Stimulated activated CD8-positive, alpha-beta memory T cell treated with anti-CD3 and anti-CD28 coated beads, Interleukin-4, amount 100 ng/mL, for 4 hours (primary cell): Measurements from ENCODE around the gene PLCB4.

Source experiments
- DNase-seq, 2 donors: peaks; one replicate each; pipeline ENCODE4 v3.0.0-alpha.2; 2020; ENCODE audit warnings: low read depth in 2 of 2, low spot score in 1 of 2

Gene PLCB4

DNA sequence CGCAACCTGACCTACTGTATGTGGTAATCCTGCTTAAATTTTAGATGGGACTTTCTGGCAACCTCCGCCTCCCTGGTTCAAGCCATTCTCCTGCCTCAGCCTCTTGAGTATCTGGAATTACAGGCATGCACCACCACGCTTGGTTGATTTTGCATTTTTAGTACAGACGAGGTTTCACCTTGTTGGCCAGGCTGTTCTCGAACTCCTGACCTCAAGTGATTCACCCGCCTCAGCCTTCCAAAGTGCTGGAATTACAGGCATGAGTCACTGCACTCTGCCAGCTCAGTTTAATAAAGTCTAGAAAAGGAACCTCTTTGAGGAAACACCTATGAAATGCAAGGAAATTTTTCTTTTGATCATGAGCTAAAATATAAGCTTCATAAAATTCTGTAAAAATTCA lies 9.0 kb upstream of the PLCB4 start:
- no peak for DNase-seq

GRCh38 chr20:9061434-9061833 lies 7.5 kb upstream of the PLCB4 start:
- DNase-seq, result no peak

- no peak for DNase-seq
Measured at GRCh38 chr20:9062066-9062465, 6.8 kb upstream of the PLCB4 start.

GRCh38 chr20:9066191-9066590 lies 2.7 kb upstream of the PLCB4 start:
- no peak for DNase-seq

GRCh38 chr20:9068233-9068801 lies 570 bp upstream of the PLCB4 start:
- no peak for DNase-seq

- no peak for DNase-seq
Measured at GRCh38 chr20:9070304-9070703, 1.4 kb downstream of the PLCB4 start.

DNA sequence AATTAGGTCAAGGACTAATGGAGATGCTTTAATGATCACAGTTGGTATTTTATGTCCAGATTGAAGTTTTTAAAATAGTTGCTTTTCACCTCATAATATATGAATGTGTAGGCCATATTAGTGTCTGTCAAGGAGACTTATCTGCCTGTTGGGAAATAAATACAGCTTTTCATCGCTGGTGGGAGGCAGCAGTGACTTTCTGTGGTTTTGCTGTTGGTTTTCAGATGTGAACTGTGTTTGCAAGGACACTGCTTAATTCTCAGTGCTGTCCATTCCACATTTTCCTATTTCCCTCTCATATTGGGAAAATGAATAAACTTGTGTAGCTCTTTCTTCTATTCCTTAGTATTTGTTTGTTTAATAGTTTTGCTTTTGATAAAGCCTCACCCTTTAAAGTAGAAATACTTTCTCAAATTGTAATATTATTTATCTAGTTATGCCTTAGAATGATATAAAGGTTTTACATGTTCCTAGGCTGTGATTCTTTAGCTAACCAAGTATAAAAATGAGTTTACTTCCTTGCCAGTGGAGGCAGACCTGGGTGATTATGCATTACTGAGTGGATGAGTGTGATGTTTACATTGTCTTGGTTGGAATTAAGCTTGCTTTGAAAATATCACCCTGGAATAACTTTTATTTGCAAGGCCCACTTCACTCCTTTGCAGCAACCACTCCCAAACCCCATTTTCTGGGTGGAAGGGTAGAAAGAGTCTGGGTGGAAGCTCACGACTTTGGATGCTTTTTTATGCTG lies 3.3 kb downstream of the PLCB4 start:
- no peak for DNase-seq

DNA sequence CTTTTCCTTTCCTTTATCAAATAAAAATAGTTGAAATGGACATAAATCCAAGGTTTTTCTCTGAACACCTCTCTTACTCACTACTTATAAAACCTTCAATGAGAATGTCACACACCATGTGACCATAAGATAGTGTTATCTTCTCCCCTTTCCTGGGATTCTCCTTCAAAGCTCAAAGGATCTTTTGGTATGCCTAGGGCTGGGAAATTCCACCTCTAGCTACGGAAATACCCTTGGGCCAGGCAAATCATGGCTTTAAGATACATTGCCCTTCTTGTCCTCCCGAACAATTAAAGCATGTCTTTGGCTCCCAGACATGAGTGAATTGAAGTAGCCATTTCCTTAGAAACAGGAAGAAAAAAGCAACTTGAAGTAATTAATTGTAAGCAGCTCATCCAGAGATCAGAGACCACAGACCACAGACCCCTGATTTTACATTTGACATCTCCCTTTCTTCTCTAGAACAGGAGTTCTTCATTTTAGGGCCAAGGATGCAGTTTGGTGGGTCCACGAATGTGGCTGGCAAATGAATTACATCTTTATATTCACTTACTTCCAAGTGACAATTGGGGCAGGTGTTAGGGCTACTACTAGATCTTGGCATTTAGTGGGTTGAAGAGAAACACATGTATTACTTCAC lies 4.1 kb downstream of the PLCB4 start:
- DNase-seq, result no peak

DNA sequence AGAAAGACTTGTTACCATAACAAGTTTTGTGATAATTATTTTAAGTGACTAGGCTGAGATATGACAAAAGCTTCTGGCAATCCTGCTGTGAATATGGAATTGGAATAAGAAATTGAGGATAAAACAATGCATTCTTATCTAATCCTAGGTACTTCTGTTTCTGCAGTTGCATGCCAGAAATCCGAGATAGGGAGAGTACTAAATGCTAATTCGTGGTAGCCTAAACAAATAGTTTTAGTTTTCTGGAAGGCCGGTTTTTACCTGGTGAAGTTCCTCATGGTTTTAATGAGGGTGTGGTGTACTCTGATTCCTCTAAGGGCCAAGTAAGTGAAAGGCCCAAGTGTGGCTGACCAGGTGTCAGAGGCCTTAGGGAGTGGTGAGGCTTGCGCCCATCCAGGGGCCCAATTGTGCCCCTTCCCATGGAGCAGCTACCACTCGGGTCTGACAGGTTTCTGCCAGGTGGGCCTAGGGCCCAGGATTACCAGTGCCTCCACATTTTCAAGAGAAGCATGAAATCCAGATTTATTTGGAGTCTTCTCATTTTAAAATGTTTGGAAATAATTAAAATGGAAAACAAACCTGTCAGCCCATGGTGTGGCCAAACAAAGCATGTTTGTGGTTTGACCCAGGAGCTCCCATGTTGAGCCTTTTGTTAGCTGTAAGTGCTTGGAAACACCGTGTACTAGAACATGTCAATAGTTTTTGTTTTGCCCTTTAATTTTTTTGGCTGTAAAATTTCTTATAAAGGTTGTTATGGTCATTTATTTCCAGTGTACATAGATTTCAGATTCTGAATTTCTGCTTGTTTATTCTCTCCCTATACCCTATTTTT lies 6.6 kb downstream of the PLCB4 start:
- no peak for DNase-seq

DNA sequence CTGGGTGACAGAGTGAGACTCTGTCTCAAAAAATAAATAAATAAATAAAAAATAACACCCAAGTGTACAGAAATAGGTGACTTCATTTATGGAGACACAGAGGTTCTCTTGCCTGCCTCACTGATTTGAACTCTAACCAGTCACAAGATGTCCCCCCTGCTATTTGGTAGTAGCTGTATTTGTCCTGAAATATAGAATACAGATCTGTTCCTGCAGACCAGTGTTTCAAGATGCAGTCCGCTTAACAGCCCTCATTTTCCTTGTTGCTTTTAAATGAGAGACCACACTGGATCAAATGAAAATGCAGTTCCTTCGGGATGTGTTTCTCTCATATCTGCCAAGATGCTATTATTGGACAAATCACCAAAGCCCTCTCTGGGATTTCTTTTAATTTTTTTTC lies 7.6 kb downstream of the PLCB4 start:
- no peak for DNase-seq

- no peak for DNase-seq
Measured at GRCh38 chr20:9078826-9079731, 10.2 kb downstream of the PLCB4 start.

GRCh38 chr20:9081423-9081966 lies 12.6 kb downstream of the PLCB4 start:
- DNase-seq, result no peak

- no peak for DNase-seq
Measured at GRCh38 chr20:9082741-9083140, 13.9 kb downstream of the PLCB4 start.

- DNase-seq, result no peak
Measured at GRCh38 chr20:9087531-9088217, 18.8 kb downstream of the PLCB4 start.

DNA sequence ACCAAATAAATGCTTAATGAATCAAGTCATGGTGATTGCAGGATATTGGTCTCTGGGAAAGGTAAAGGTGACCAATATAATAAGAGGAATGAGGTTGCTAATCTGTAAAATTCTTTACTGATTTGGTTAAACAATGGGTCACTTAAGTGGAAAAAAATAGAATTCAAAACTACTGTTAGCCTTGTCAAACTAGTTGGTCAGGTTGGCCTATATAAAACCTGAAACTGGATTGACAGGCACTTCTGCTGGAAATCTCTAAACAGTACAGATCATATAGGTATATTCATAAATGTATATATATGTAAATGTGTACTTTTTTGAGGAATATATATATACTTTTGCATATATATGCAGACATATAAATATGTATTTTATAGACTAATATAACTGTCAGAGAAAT lies 19.7 kb downstream of the PLCB4 start:
- no peak for DNase-seq

- DNase-seq, result no peak
Measured at GRCh38 chr20:9092113-9092512, 23.2 kb downstream of the PLCB4 start.

- DNase-seq, result no peak
Measured at GRCh38 chr20:9092655-9093054, 23.8 kb downstream of the PLCB4 start.

GRCh38 chr20:9093218-9093957 lies 24.5 kb downstream of the PLCB4 start:
- DNase-seq, result no peak

DNA sequence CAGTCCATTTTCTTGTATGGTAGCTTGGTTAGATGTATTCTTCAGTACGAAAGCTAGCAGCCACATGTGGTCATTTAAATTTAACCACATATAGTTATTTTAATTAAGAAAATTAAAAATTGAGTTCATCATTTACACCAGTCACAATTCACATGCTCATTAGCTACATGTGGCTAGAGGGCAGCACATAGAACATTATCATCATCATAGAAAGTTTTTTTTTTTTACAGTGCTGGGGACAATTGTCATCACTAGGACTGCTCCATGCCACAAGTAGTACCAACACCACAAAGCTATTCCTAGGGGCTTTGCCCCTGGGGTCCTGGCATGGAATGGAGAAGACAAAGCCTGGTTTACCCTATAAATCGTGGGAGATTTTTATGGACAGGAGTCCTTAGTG lies 30.5 kb downstream of the PLCB4 start:
- no peak for DNase-seq
